PC-3 (cell line): ENCODE results near the gene RGS10. TPM values are rescaled to one million over a fixed set of nuclear protein-coding genes. Genes with fewer than 3 reads are reported as not detected.

Experiments
- ATAC-seq: fragments of 200-7000 bp; cut with Tn5 transposase; 2 replicates; pipeline ENCODE4 v1.9.1; 2020; ENCODE audit warnings: mild to moderate bottlenecking, moderate library complexity
- BruUV-seq: library from RNA; stranded (reverse); fragments of 400-500 nt; replicated peaks from 2 replicates; lab custom pipeline; 2021; lab: Mats Ljungman, UMichigan
- CTCF ChIA-PET: fragments of 300-600 bp; sonication (Branson Sonifier 250); formaldehyde crosslinking; loops from one replicate; lab custom pipeline; 2022; ENCODE audit warnings: antibody characterized with exemption; lab: Charles Lee
- POLR2A ChIA-PET: fragments of 300-600 bp; sonication (Branson Sonifier 250); formaldehyde crosslinking; loops from one replicate; lab custom pipeline; 2022; ENCODE audit warnings: antibody characterized with exemption; ENCODE audit not compliant: unreplicated experiment; lab: Charles Lee
- DNase-seq: peaks from one replicate; pipeline ENCODE4 v3.0.0-alpha.2; 2015
- H2AFZ ChIP-seq: fragments of 300-600 bp; sonication (generic); 2 replicates; pipeline ENCODE4 v1.6.0; 2016; ENCODE audit warnings: antibody characterized with exemption, low read length
- H3F3A ChIP-seq: fragments of 300-600 bp; sonication (generic); one replicate; pipeline ENCODE4 v1.6.0; 2017; ENCODE audit warnings: antibody characterized with exemption, low read length, control low read depth, mild to moderate bottlenecking; ENCODE audit not compliant: unreplicated experiment
- H3K27ac ChIP-seq: fragments of 300-600 bp; sonication (generic); 2 replicates; pipeline ENCODE4 v1.5.1; 2016; ENCODE audit warnings: mild to moderate bottlenecking, low read length
- H3K27me3 ChIP-seq: fragments of 300-600 bp; sonication (generic); 2 replicates; pipeline ENCODE4 v1.6.1; 2016; ENCODE audit warnings: low read length, mixed read lengths
- H3K36me3 ChIP-seq: fragments of 300-600 bp; sonication (generic); 2 replicates; pipeline ENCODE4 v1.6.1; 2016; ENCODE audit warnings: low read depth, mixed run types, low read length, mixed read lengths
- H3K4me1 ChIP-seq: fragments of 300-600 bp; sonication (generic); 2 replicates; pipeline ENCODE4 v1.5.1; 2016; ENCODE audit warnings: low read length; ENCODE audit not compliant: insufficient read depth
- H3K4me2 ChIP-seq: fragments of 300-600 bp; sonication (generic); 2 replicates; pipeline ENCODE4 v1.6.0; 2016; ENCODE audit warnings: low read length
- H3K4me3 ChIP-seq: fragments of 300-600 bp; sonication (generic); 2 replicates; pipeline ENCODE4 v1.5.1; 2016; ENCODE audit warnings: mild to moderate bottlenecking, low read length, mixed read lengths
- H3K79me2 ChIP-seq: fragments of 300-600 bp; sonication (generic); 2 replicates; pipeline ENCODE4 v1.6.1; 2017; ENCODE audit warnings: low read length, mixed read lengths
- H3K9ac ChIP-seq: fragments of 300-600 bp; sonication (generic); 2 replicates; pipeline ENCODE4 v1.6.0; 2016; ENCODE audit warnings: mild to moderate bottlenecking, low read length
- H3K9me2 ChIP-seq: fragments of 300-600 bp; sonication (generic); replicated peaks from 2 replicates; pipeline ENCODE4 v1.6.1; 2016; ENCODE audit warnings: mixed run types, low read length, mixed read lengths
- H3K9me3 ChIP-seq: fragments of 300-600 bp; sonication (generic); 2 replicates; pipeline ENCODE4 v1.6.1; 2016; ENCODE audit warnings: low read length, mixed read lengths
- H4K20me1 ChIP-seq: fragments of 300-600 bp; sonication (generic); 2 replicates; pipeline ENCODE4 v1.6.1; 2016; ENCODE audit warnings: low read length, mixed read lengths
- EZH2 ChIP-seq: fragments of 300-600 bp; sonication (generic); IDR thresholded peaks from one replicate; pipeline ENCODE4 v1.6.1; 2017; ENCODE audit warnings: antibody characterized with exemption, mild to moderate bottlenecking, low read length; ENCODE audit not compliant: unreplicated experiment
- EZH2phosphoT487 ChIP-seq: fragments of 300-600 bp; sonication (generic); IDR thresholded peaks from 2 replicates; pipeline ENCODE4 v1.6.1; 2018; ENCODE audit warnings: mild to moderate bottlenecking, antibody characterized with exemption, low read length, borderline replicate concordance
- intact Hi-C: fragments of 100-400 bp; cut with micrococcal nuclease; formaldehyde crosslinking; loops from 2 replicates; pipeline ENCODE4 v1.9.0; 2023
- total RNA-seq: library from RNA; depleted of rRNA; stranded (reverse); fragments of >200 nt; gene quantifications from 2 replicates; pipeline ENCODE4 v1.2.3, GENCODE V29; 2014
- TF ChIP-seq, protein P1 (sequence below): fragments of 300-600 bp; sonication (generic); conservative IDR thresholded peaks from 2 replicates; pipeline ENCODE4 v1.5.1; 2017; ENCODE audit warnings: antibody characterized with exemption, low read depth, mild to moderate bottlenecking, low read length

Gene RGS10
- total RNA-seq, 1 experiment from 2014 or later = 27.6 TPM

DNA sequence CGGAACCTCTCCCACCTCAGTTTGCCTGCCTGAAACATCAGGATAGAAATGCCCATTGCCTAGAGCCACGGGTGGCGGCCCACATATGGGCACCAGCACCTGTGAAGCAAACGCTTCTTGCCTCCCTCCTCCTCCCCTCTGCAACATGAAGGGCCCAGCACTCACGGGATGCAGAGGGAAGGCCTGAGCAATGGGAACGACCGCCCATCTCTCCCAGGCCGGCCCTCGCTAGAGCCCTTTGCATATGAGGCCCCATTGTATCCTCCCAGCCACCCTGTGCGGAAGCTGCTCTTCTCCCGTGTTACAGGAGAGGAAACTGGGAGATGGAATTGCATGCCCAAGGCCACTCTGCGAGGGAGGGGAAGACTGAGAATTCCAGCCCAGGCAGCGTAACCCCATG is 88.2 kb downstream of the RGS10 start:
- Histone ChIP-seq H3K36me3 (no peaks in the 10 kb centered on the region), H4K20me1 (no peaks in the 10 kb centered on the region), H3K4me2 (no peak overlapping the region), H3K9me3 (no peaks in the 10 kb centered on the region), H3F3A (no peaks in the 10 kb centered on the region), H3K27ac (no peak overlapping the region), H3K79me2 (no peaks in the 10 kb centered on the region), H3K27me3 (no peaks in the 10 kb centered on the region), H2AFZ (no peak overlapping the region), H3K9me2 (no peaks in the 10 kb centered on the region), H3K9ac (no peak overlapping the region), H3K4me1 (peaks cover 21% of the 10 kb centered on the region), H3K4me3 (no peak overlapping the region)
- ChIA-PET POLR2A (no interaction called here), CTCF (no interaction called here)
- intact Hi-C loops = loop anchor here (5.0 kb wide), 1 partner anchor 88 kb away; the partner anchor contains the start of gene RGS10
- ATAC-seq = no peak
- TF ChIP-seq, protein P1, sequence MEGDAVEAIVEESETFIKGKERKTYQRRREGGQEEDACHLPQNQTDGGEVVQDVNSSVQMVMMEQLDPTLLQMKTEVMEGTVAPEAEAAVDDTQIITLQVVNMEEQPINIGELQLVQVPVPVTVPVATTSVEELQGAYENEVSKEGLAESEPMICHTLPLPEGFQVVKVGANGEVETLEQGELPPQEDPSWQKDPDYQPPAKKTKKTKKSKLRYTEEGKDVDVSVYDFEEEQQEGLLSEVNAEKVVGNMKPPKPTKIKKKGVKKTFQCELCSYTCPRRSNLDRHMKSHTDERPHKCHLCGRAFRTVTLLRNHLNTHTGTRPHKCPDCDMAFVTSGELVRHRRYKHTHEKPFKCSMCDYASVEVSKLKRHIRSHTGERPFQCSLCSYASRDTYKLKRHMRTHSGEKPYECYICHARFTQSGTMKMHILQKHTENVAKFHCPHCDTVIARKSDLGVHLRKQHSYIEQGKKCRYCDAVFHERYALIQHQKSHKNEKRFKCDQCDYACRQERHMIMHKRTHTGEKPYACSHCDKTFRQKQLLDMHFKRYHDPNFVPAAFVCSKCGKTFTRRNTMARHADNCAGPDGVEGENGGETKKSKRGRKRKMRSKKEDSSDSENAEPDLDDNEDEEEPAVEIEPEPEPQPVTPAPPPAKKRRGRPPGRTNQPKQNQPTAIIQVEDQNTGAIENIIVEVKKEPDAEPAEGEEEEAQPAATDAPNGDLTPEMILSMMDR = no peak
- TF ChIP-seq EZH2phosphoT487 = no peak
- TF ChIP-seq EZH2 = no peak
- DNase-seq = no peak
- BruUV-seq = no TSS peak

DNA sequence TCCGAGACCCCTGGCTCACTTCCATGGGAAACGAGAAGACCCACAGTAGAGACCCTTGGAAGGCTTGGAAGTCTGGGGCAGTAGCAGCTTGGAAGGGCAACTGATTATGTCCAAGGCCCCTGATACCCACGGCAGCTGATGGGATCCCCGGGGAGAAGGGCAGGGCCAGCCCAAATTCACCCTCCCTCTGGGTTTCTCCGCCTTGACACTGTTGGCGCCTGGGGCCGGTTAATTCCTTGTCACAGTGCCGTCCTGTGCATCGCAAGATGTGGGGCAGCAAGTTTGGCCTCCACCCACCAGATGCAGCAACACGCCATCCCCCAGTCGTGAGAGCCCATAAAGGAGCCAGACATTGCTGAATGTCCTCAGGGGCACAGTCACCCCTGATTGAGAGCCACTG is 89.2 kb downstream of the RGS10 start:
- no peaks in the 10 kb centered on the region for H3K27me3 ChIP-seq
- H3K9me3 ChIP-seq = no peaks in the 10 kb centered on the region
- ChIA-PET POLR2A (no interaction called here), CTCF (no interaction called here)
- no peak overlapping the region for H3K9ac ChIP-seq
- no peaks in the 10 kb centered on the region for H4K20me1 ChIP-seq
- no TSS peak for BruUV-seq
- ATAC-seq = no peak
- no peak overlapping the region for H3K4me2 ChIP-seq
- no peak overlapping the region for H3K27ac ChIP-seq
- H2AFZ ChIP-seq = no peak overlapping the region
- H3K9me2 ChIP-seq = no peaks in the 10 kb centered on the region
- no peaks in the 10 kb centered on the region for H3K36me3 ChIP-seq
- peaks cover 23% of the 10 kb centered on the region for H3K4me1 ChIP-seq
- no peaks in the 10 kb centered on the region for H3K79me2 ChIP-seq
- H3K4me3 ChIP-seq = no peak overlapping the region
- intact Hi-C loops = loop anchor here (5.0 kb wide), 1 partner anchor 89 kb away; the partner anchor contains the start of gene RGS10
- DNase-seq = no peak
- no peaks in the 10 kb centered on the region for H3F3A ChIP-seq
- TF ChIP-seq, protein P1 = no peak
- no peak for TF ChIP-seq EZH2phosphoT487
- TF ChIP-seq EZH2 = no peak

DNA sequence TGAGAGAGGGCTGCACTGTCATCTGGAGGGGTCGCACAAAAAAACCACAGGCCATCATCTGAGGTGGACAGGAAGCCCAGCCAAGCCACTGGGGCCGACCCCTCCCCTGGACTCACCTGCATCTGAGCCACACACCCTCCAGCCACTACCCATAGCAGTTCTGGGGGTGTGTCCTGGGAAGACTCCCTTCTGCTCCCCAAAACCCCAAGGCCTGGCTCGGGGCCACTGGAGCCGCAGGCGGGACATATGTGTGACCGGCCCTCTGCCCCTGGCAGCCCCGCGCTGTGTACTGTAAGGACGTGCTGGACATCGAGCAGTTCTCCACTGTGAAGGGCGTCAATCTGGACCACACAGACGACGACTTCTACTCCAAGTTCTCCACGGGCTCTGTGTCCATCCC is 90.1 kb downstream of the RGS10 start:
- Histone ChIP-seq H3K9ac (no peak overlapping the region), H3K4me2 (no peak overlapping the region), H3F3A (no peaks in the 10 kb centered on the region), H3K9me3 (no peaks in the 10 kb centered on the region), H3K79me2 (no peaks in the 10 kb centered on the region), H3K9me2 (no peaks in the 10 kb centered on the region), H4K20me1 (no peaks in the 10 kb centered on the region), H3K27ac (no peak overlapping the region), H3K4me3 (no peak overlapping the region), H2AFZ (no peak overlapping the region), H3K27me3 (no peaks in the 10 kb centered on the region), H3K4me1 (peaks cover 23% of the 10 kb centered on the region), H3K36me3 (no peaks in the 10 kb centered on the region)
- no TSS peak for BruUV-seq
- intact Hi-C loops = loop anchor here (5.0 kb wide), 1 partner anchor 90 kb away; the partner anchor contains the start of gene RGS10
- DNase-seq (no peak), ATAC-seq (no peak)
- POLR2A ChIA-PET = no interaction called here
- TF ChIP-seq EZH2phosphoT487 = no peak
- TF ChIP-seq, protein P1 = no peak
- no peak for TF ChIP-seq EZH2
- CTCF ChIA-PET = no interaction called here
